OCI-LY7 (cell line): Measurements from ENCODE around the gene ARHGEF10L. TPM values are rescaled to one million over a fixed set of nuclear protein-coding genes. Genes with fewer than 3 reads are reported as not detected.

Experiments used
- BruUV-seq: library from RNA; stranded (reverse); fragments of 400-500 nt; replicated peaks from 2 replicates; lab custom pipeline; 2021; lab: Mats Ljungman, UMichigan
- CTCF ChIA-PET: fragments of 300-600 bp; sonication (Branson Sonifier 250); formaldehyde crosslinking; loops from one replicate; lab custom pipeline; 2022; ENCODE audit warnings: antibody characterized with exemption; ENCODE audit not compliant: unreplicated experiment; lab: Charles Lee
- POLR2A ChIA-PET: fragments of 300-600 bp; sonication (Branson Sonifier 250); formaldehyde crosslinking; loops from one replicate; lab custom pipeline; 2022; ENCODE audit warnings: antibody characterized with exemption; lab: Charles Lee
- DNase-seq: peaks from one replicate; pipeline ENCODE4 v3.0.0-alpha.2; 2015; ENCODE audit warnings: low spot score
- H2AFZ ChIP-seq: fragments of 200-600 bp; sonication (generic), shearing (Covaris generic); 2 replicates; pipeline ENCODE4 v1.6.1; 2014; ENCODE audit warnings: mild to moderate bottlenecking, antibody characterized with exemption, low read length, moderate library complexity
- H3K27ac ChIP-seq: fragments of 200-600 bp; sonication (generic); 2 replicates; pipeline ENCODE4 v1.5.1; 2014; ENCODE audit warnings: mixed run types, low read depth, mild to moderate bottlenecking, moderate library complexity, low read length, inconsistent platforms; ENCODE audit not compliant: poor library complexity, severe bottlenecking
- H3K36me3 ChIP-seq: fragments of 200-600 bp; sonication (generic); 2 replicates; pipeline ENCODE4 v1.6.1; 2014; ENCODE audit warnings: mild to moderate bottlenecking, antibody characterized with exemption, low read length, moderate library complexity, mixed read lengths; ENCODE audit not compliant: insufficient read depth
- H3K4me1 ChIP-seq: fragments of 200-600 bp; sonication (generic); 2 replicates; pipeline ENCODE4 v1.5.1; 2014; ENCODE audit warnings: mild to moderate bottlenecking, low read length; ENCODE audit not compliant: insufficient read depth, poor library complexity, severe bottlenecking
- H3K4me2 ChIP-seq: fragments of 200-600 bp; sonication (generic); 2 replicates; pipeline ENCODE4 v1.6.1; 2014; ENCODE audit warnings: mild to moderate bottlenecking, low read length
- H3K4me3 ChIP-seq: fragments of 200-600 bp; sonication (generic); 2 replicates; pipeline ENCODE4 v1.5.1; 2014; ENCODE audit warnings: mild to moderate bottlenecking, low read depth, low read length; ENCODE audit not compliant: poor library complexity, severe bottlenecking
- H3K79me2 ChIP-seq: fragments of 200-600 bp; sonication (generic); 2 replicates; pipeline ENCODE4 v1.6.1; 2016; ENCODE audit warnings: low read depth, mild to moderate bottlenecking, low read length, moderate library complexity, mixed read lengths; ENCODE audit not compliant: insufficient read depth
- H3K9me2 ChIP-seq: fragments of 200-600 bp; sonication (generic); 2 replicates; pipeline ENCODE4 v1.6.1; 2016; ENCODE audit warnings: mild to moderate bottlenecking, low read length, mixed read lengths; ENCODE audit not compliant: insufficient read depth
- H3K9me3 ChIP-seq: fragments of 200-600 bp; sonication (generic); 2 replicates; pipeline ENCODE4 v1.6.1; 2014; ENCODE audit warnings: mild to moderate bottlenecking, mixed run types, low read length, mixed read lengths
- H4K20me1 ChIP-seq: fragments of 200-600 bp; sonication (generic); 2 replicates; pipeline ENCODE4 v1.6.1; 2014; ENCODE audit warnings: mild to moderate bottlenecking, antibody characterized with exemption, low read length, moderate library complexity, mixed read lengths; ENCODE audit not compliant: insufficient read depth
- CTCF ChIP-seq: fragments of 200-600 bp; sonication (generic); conservative IDR thresholded peaks from 2 replicates; pipeline ENCODE4 v1.5.1; 2014; ENCODE audit warnings: mild to moderate bottlenecking, antibody characterized with exemption, low read length, moderate library complexity, mixed read lengths
- EZH2phosphoT487 ChIP-seq: fragments of 200-600 bp; sonication (generic); IDR thresholded peaks from 2 replicates; pipeline ENCODE4 v1.6.1; 2018; ENCODE audit warnings: low read depth, borderline replicate concordance, mild to moderate bottlenecking, mixed run types, antibody characterized with exemption, low read length, moderate library complexity, mixed read lengths
- intact Hi-C: fragments of 100-400 bp; cut with micrococcal nuclease; formaldehyde crosslinking; loops from one replicate; pipeline ENCODE4 v1.10.0; 2022; ENCODE audit not compliant: unreplicated experiment
- total RNA-seq, 2 experiments: library from RNA; depleted of rRNA in 1 of 2; stranded (reverse); fragments of >200 nt in 1 of 2; shearing (Covaris generic) in 1 of 2; gene quantifications; 2 replicates each; pipeline ENCODE4 v1.2.3, GENCODE V29; 2014 to 2022

The ARHGEF10L gene
- total RNA-seq, 2 experiments from 2014 or later, result 2.4 TPM; not detected in 1

GRCh38 chr1:17584539-17584938 lies 45.0 kb downstream of the ARHGEF10L start:
- CTCF ChIA-PET, result no interaction called here
- no peak overlapping the region for H2AFZ ChIP-seq
- no peaks in the 10 kb centered on the region for H4K20me1 ChIP-seq

GRCh38 chr1:17585266-17585987 lies 45.9 kb downstream of the ARHGEF10L start:
- Histone ChIP-seq H3K9me3 (no peaks in the 10 kb centered on the region), H4K20me1 (no peaks in the 10 kb centered on the region), H3K79me2 (no peaks in the 10 kb centered on the region), H2AFZ (no peak overlapping the region), H3K36me3 (no peaks in the 10 kb centered on the region), H3K4me3 (no peak overlapping the region), H3K9me2 (no peaks in the 10 kb centered on the region), H3K27ac (no peak overlapping the region), H3K4me1 (peaks cover 4% of the 10 kb centered on the region), H3K4me2 (no peak overlapping the region)
- CTCF ChIA-PET, result no interaction called here
- TF ChIP-seq EZH2phosphoT487 (no peak), CTCF (no peak)
- POLR2A ChIA-PET, result interaction anchor here (1.2 kb wide), 1 partner anchor 13 kb away, joined by 10 read pairs; no protein-coding TSS in a partner anchor
- intact Hi-C loops, result no loop called here
- no peak for DNase-seq
- BruUV-seq, result no TSS peak

More at GRCh38 chr1:17584539-17584938, 45.0 kb downstream of the ARHGEF10L start:
- intact Hi-C loops, result no loop called here
- Histone ChIP-seq H3K79me2 (no peaks in the 10 kb centered on the region), H3K9me3 (no peaks in the 10 kb centered on the region), H3K4me2 (no peak overlapping the region), H3K9me2 (no peaks in the 10 kb centered on the region), H3K27ac (no peak overlapping the region), H3K36me3 (no peaks in the 10 kb centered on the region), H3K4me1 (peaks cover 4% of the 10 kb centered on the region), H3K4me3 (no peak overlapping the region)
- POLR2A ChIA-PET, result interaction anchor here (0.6 kb wide), 1 partner anchor 654 kb away, joined by 3 read pairs; no protein-coding TSS in a partner anchor
- TF ChIP-seq EZH2phosphoT487, result no peak
- no peak for TF ChIP-seq CTCF
- BruUV-seq, result no TSS peak
- DNase-seq, result no peak
